SK-N-SH treated with all-trans-retinoic acid at 6 μM for 48 hours (cell line): Measurements from ENCODE around the gene RAD51B.

ENCODE experiments used
- ATAC-seq: fragments of 200-7000 bp; cut with Tn5 transposase; 3 replicates; pipeline ENCODE4 v1.9.1; 2020; ENCODE audit warnings: mild to moderate bottlenecking, moderate library complexity
- ARNTL ChIP-seq: fragments of 450-650 bp; formaldehyde crosslinking; IDR thresholded peaks from 2 replicates; pipeline ENCODE4 v1.5.0; 2020; ENCODE audit warnings: low read depth, mild to moderate bottlenecking, moderate library complexity, borderline replicate concordance
- BACH2 ChIP-seq: fragments of 250-450 bp; sonication (Bioruptor Pico); IDR thresholded peaks from 2 replicates; pipeline ENCODE4 v1.9.0; 2021; ENCODE audit warnings: mild to moderate bottlenecking, borderline replicate concordance
- ESRRG ChIP-seq: fragments of 250-450 bp; sonication (Bioruptor Pico); IDR thresholded peaks from 2 replicates; pipeline ENCODE4 v1.6.1; 2021; ENCODE audit warnings: mild to moderate bottlenecking
- GLIS3 ChIP-seq: fragments of 250-450 bp; sonication (Bioruptor Pico); IDR thresholded peaks from 2 replicates; pipeline ENCODE4 v1.5.0; 2020; ENCODE audit warnings: mild to moderate bottlenecking, moderate library complexity
- ISL1 ChIP-seq: fragments of 250-450 bp; sonication (Bioruptor Pico); IDR thresholded peaks from 2 replicates; pipeline ENCODE4 v2.1.2; 2022; ENCODE audit warnings: mild to moderate bottlenecking, moderate library complexity
- OSR1 ChIP-seq: fragments of 250-450 bp; sonication (Bioruptor Pico); IDR thresholded peaks from 2 replicates; pipeline ENCODE4 v1.8.0; 2022; ENCODE audit warnings: moderate library complexity, mild to moderate bottlenecking, inconsistent platforms
- SNAI2 ChIP-seq: fragments of 250-450 bp; sonication (Bioruptor Pico); IDR thresholded peaks from 2 replicates; pipeline ENCODE4 v1.5.0; 2020; ENCODE audit warnings: mild to moderate bottlenecking, moderate library complexity
- TOX ChIP-seq: fragments of 250-450 bp; sonication (Bioruptor Pico); IDR thresholded peaks from 2 replicates; pipeline ENCODE4 v1.8.0; 2021; ENCODE audit warnings: mild to moderate bottlenecking, moderate library complexity, borderline replicate concordance
- ZC3H10 ChIP-seq: fragments of 250-450 bp; sonication (Bioruptor Pico); IDR thresholded peaks from 2 replicates; pipeline ENCODE4 v1.5.1; 2021; ENCODE audit warnings: mild to moderate bottlenecking, moderate library complexity
- ZFP3 ChIP-seq: fragments of 250-450 bp; sonication (Bioruptor Pico); IDR thresholded peaks from 2 replicates; pipeline ENCODE4 v1.5.0; 2020; ENCODE audit warnings: mild to moderate bottlenecking, moderate library complexity
- ZFP30 ChIP-seq: fragments of 450-650 bp; formaldehyde crosslinking; IDR thresholded peaks from 2 replicates; pipeline ENCODE4 v1.5.0; 2022; ENCODE audit warnings: mild to moderate bottlenecking, moderate library complexity
- ZNF565 ChIP-seq: fragments of 450-650 bp; formaldehyde crosslinking; conservative IDR thresholded peaks from 2 replicates; pipeline ENCODE4 v1.5.0; 2020; ENCODE audit warnings: low read depth, mild to moderate bottlenecking, moderate library complexity
- ZNF70 ChIP-seq: fragments of 450-650 bp; formaldehyde crosslinking; IDR thresholded peaks from 2 replicates; pipeline ENCODE4 v1.5.0; 2020; ENCODE audit warnings: mild to moderate bottlenecking, moderate library complexity
- ZNF8 ChIP-seq: fragments of 450-650 bp; formaldehyde crosslinking; IDR thresholded peaks from 2 replicates; pipeline ENCODE4 v1.5.0; 2020; ENCODE audit warnings: mild to moderate bottlenecking, moderate library complexity
- TF ChIP-seq, protein P1 (sequence below): fragments of 250-450 bp; sonication (Bioruptor Pico); IDR thresholded peaks from 2 replicates; pipeline ENCODE4 v1.5.1; 2021; ENCODE audit warnings: mild to moderate bottlenecking, moderate library complexity
- TF ChIP-seq, protein P2 (sequence below): fragments of 250-450 bp; sonication (Bioruptor Pico); IDR thresholded peaks from 2 replicates; pipeline ENCODE4 v1.8.0; 2021; ENCODE audit warnings: low read depth, mild to moderate bottlenecking, moderate library complexity, borderline replicate concordance
- TF ChIP-seq, protein P3 (sequence below): fragments of 250-450 bp; sonication (Bioruptor Pico); IDR thresholded peaks from 2 replicates; pipeline ENCODE4 v1.5.0; 2020; ENCODE audit warnings: mild to moderate bottlenecking, moderate library complexity
- TF ChIP-seq, protein P4 (sequence below): fragments of 250-450 bp; sonication (Bioruptor Pico); IDR thresholded peaks from 2 replicates; pipeline ENCODE4 v1.5.1; 2020; ENCODE audit warnings: low read depth, mild to moderate bottlenecking, moderate library complexity

Gene RAD51B

DNA sequence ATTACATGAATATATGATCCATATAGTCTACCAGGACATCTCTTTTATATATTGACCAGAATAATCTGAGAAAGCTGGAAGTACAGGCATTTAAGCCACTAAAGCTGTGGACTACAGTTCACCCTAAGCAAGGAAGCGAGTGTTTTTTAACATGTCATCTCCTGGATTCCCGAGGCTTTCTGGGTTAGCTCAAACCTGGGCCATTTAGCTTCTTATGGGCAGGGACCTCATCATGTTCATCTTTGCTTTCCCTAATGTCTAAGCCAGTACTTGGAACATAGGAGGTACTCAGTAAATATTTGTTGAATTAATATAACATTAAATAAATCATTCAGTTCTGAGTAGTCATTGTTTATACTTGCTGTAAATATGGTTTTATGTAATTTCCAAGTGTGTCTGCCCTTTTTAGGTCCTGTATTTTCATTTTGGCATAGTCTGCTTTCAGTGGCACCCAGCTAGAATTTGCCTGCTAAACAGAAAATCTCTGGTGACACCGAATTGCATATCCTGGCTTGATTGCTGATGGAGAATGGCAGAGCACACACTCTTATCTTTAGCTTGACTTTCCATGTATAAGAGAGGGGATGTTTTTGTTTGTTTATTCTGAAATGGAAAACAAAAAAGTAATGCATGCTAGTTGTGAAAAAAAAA lies 628.8 kb downstream of the RAD51B start:
- TF ChIP-seq, protein P1, sequence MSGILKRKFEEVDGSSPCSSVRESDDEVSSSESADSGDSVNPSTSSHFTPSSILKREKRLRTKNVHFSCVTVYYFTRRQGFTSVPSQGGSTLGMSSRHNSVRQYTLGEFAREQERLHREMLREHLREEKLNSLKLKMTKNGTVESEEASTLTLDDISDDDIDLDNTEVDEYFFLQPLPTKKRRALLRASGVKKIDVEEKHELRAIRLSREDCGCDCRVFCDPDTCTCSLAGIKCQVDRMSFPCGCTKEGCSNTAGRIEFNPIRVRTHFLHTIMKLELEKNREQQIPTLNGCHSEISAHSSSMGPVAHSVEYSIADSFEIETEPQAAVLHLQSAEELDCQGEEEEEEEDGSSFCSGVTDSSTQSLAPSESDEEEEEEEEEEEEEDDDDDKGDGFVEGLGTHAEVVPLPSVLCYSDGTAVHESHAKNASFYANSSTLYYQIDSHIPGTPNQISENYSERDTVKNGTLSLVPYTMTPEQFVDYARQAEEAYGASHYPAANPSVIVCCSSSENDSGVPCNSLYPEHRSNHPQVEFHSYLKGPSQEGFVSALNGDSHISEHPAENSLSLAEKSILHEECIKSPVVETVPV (CRISPR knock-in tag) = no peak
- TF ChIP-seq ZFP3 (CRISPR knock-in tag) = no peak
- no peak for TF ChIP-seq ZNF8 (CRISPR knock-in tag)
- TF ChIP-seq GLIS3 (CRISPR knock-in tag) = no peak
- no peak for TF ChIP-seq OSR1 (CRISPR knock-in tag)
- no peak for TF ChIP-seq BACH2 (CRISPR knock-in tag)
- no peak for TF ChIP-seq ARNTL (CRISPR knock-in tag)
- TF ChIP-seq ZNF70 (CRISPR knock-in tag) = no peak
- TF ChIP-seq ZNF565 (CRISPR knock-in tag) = no peak
- TF ChIP-seq ISL1 (CRISPR knock-in tag) = no peak
- TF ChIP-seq ZFP30 (CRISPR knock-in tag) = no peak
- TF ChIP-seq, all 23 proteins: peak for 0
- no peak for ATAC-seq

DNA sequence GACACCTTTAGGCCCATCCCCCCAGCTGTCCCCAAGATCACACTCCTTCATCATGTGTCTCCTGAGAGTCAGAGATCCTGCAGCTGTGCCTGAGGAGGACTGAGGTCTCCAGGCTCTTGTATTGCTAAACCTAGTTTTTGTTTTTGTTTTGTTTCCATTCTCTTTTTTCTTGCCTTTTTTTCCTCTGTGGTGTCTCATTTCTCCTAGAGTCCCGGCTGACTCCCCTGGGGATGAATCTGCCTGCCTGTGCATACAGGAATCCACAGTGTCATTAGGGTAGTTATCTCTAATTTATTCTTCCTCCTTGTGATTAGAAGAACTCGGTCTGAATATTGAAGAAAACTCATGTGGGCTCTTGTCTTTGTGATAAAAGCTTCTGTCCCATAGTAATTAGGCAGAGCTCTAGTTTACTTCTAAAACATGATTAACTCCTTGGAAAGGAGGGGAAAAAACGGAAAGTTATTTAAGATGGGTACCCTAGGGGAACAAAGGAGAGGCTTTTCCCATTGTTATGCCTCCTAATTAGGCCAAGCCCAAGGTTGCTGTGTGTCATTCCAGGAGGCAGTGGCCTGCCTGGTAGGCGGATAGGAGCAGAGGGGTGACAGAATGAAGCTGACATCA lies 630.1 kb downstream of the RAD51B start:
- TF ChIP-seq ESRRG (CRISPR knock-in tag) (no peak), ZNF8 (CRISPR knock-in tag) (no peak), ZC3H10 (no peak), OSR1 (CRISPR knock-in tag) (no peak), ARNTL (CRISPR knock-in tag) (no peak), GLIS3 (CRISPR knock-in tag) (no peak), TOX (CRISPR knock-in tag) (no peak), SNAI2 (CRISPR knock-in tag) (no peak), ISL1 (CRISPR knock-in tag) (no peak)
- TF ChIP-seq, protein P2, sequence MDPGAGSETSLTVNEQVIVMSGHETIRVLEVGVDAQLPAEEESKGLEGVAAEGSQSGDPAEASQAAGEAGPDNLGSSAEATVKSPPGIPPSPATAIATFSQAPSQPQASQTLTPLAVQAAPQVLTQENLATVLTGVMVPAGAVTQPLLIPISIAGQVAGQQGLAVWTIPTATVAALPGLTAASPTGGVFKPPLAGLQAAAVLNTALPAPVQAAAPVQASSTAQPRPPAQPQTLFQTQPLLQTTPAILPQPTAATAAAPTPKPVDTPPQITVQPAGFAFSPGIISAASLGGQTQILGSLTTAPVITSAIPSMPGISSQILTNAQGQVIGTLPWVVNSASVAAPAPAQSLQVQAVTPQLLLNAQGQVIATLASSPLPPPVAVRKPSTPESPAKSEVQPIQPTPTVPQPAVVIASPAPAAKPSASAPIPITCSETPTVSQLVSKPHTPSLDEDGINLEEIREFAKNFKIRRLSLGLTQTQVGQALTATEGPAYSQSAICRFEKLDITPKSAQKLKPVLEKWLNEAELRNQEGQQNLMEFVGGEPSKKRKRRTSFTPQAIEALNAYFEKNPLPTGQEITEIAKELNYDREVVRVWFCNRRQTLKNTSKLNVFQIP = no peak
- TF ChIP-seq, protein P3, sequence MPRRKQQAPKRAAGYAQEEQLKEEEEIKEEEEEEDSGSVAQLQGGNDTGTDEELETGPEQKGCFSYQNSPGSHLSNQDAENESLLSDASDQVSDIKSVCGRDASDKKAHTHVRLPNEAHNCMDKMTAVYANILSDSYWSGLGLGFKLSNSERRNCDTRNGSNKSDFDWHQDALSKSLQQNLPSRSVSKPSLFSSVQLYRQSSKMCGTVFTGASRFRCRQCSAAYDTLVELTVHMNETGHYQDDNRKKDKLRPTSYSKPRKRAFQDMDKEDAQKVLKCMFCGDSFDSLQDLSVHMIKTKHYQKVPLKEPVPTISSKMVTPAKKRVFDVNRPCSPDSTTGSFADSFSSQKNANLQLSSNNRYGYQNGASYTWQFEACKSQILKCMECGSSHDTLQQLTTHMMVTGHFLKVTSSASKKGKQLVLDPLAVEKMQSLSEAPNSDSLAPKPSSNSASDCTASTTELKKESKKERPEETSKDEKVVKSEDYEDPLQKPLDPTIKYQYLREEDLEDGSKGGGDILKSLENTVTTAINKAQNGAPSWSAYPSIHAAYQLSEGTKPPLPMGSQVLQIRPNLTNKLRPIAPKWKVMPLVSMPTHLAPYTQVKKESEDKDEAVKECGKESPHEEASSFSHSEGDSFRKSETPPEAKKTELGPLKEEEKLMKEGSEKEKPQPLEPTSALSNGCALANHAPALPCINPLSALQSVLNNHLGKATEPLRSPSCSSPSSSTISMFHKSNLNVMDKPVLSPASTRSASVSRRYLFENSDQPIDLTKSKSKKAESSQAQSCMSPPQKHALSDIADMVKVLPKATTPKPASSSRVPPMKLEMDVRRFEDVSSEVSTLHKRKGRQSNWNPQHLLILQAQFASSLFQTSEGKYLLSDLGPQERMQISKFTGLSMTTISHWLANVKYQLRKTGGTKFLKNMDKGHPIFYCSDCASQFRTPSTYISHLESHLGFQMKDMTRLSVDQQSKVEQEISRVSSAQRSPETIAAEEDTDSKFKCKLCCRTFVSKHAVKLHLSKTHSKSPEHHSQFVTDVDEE (CRISPR knock-in tag) = no peak
- TF ChIP-seq, protein P4, sequence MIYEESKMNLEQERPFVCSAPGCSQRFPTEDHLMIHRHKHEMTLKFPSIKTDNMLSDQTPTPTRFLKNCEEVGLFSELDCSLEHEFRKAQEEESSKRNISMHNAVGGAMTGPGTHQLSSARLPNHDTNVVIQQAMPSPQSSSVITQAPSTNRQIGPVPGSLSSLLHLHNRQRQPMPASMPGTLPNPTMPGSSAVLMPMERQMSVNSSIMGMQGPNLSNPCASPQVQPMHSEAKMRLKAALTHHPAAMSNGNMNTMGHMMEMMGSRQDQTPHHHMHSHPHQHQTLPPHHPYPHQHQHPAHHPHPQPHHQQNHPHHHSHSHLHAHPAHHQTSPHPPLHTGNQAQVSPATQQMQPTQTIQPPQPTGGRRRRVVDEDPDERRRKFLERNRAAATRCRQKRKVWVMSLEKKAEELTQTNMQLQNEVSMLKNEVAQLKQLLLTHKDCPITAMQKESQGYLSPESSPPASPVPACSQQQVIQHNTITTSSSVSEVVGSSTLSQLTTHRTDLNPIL (CRISPR knock-in tag) = no peak
- TF ChIP-seq, protein P1 (CRISPR knock-in tag) = no peak
- no peak for ATAC-seq

DNA sequence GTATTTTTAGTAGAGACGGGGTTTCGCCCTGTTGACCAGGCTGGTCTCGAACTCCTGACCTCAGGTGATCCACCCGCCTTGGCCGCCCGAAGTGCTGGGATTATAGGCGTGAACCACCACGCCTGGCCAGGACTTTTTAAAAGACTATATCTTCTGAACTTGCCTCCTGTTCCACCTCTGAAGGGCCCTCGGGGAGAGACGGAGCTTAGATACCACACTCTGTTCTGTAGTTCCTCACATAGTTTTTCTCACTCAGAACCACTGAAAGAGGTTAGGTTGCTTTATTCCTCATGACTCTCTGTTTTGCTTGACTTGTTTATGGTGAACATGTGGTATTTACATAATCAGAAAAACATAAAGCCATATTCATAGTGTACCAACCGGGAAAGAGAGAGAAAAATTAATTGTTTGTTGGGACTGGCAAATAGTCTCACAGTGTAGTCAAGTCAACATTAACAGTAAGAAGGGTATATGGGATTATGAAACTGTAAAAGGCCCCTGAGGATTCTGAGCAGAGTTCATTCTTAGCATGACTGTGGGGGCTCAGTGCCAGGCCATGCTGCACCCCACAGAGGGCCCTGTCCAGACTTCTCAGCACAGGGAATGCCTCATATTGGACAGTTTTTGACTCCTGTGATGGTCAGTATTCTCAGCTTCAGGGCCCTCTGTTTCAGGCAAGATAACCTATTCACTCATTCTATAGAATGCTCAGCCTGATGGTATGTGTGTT lies 631.0 kb downstream of the RAD51B start:
- TF ChIP-seq, protein P3 (CRISPR knock-in tag) = no peak
- TF ChIP-seq, all 23 proteins: peak for 0
- ATAC-seq = no peak
